Measurements from ENCODE around the gene HOXB2. TPM values are rescaled to one million over a fixed set of nuclear protein-coding genes. Genes with fewer than 3 reads are reported as not detected.
"Not testable (repeated sequence)": the region's sequence is repeated elsewhere in the genome, so short reads cannot be mapped to it uniquely, and the experiment has no call there.

Gene HOXB2
- total and polyA plus RNA-seq, 8 donors = 0.39 to 5.1 (median 1.8) TPM

- no peak for FAIRE-seq
- no peak for ATAC-seq
- 73 to 81% methylated on average over 7 of the region's 7 CpGs for WGBS, 2 donors
- Histone ChIP-seq H3K27ac (no peak overlapping the region), H3K9me3 (no peaks in the 10 kb centered on the region), H3K36me3 (no peaks in the 10 kb centered on the region), H3K27me3 (peaks cover 0 to 27% (median 3%) of the 10 kb centered on the region in 4 donors), H3K4me3 (no peak overlapping the region), H3K4me1 (peaks cover 0 to 3% (median 0%) of the 10 kb centered on the region in 3 donors)
- TF ChIP-seq CTCF (IDR thresholded peaks at IDR 0.05) = no peak
- intact Hi-C loops (cut with DNase I) = no loop called here
- no peak for DNase-seq
Measured at GRCh38 chr17:48510761-48511604, 33.9 kb downstream of the HOXB2 start.

- H3K27me3 ChIP-seq = peaks cover 0 to 27% (median 3%) of the 10 kb centered on the region in 4 donors
- intact Hi-C loops (cut with DNase I) = no loop called here
- H3K4me3 ChIP-seq = no peak overlapping the region
- peaks cover 0 to 3% (median 0%) of the 10 kb centered on the region in 3 donors for H3K4me1 ChIP-seq
- WGBS, 2 donors = 86 to 97% methylated on average over 2 of the region's 2 CpGs
- H3K9me3 ChIP-seq = no peaks in the 10 kb centered on the region
- no peaks in the 10 kb centered on the region for H3K36me3 ChIP-seq
- no peak overlapping the region for H3K27ac ChIP-seq
- no peak for ATAC-seq
- DNase-seq = no peak
- TF ChIP-seq CTCF (IDR thresholded peaks at IDR 0.05) = no peak
- no peak for FAIRE-seq
Measured at GRCh38 chr17:48510381-48510760, 34.5 kb downstream of the HOXB2 start.

GRCh38 chr17:48509708-48510107, 35.2 kb downstream of the HOXB2 start:
- ATAC-seq; FAIRE-seq; DNase-seq; H3K4me3 ChIP-seq; H3K36me3 ChIP-seq; H3K9me3 ChIP-seq; H3K4me1 ChIP-seq; intact Hi-C loops (cut with DNase I); H3K27ac ChIP-seq: not testable (repeated sequence)
- 85 to 94% methylated on average over 7 of the region's 7 CpGs for WGBS, 2 donors
- peaks cover 0 to 24% (median 3%) of the 10 kb centered on the region in 4 donors for H3K27me3 ChIP-seq

GRCh38 chr17:48506246-48506645, 38.7 kb downstream of the HOXB2 start:
- Histone ChIP-seq H3K27ac (no peak overlapping the region), H3K9me3 (no peaks in the 10 kb centered on the region), H3K36me3 (no peaks in the 10 kb centered on the region), H3K27me3 (peaks cover 0 to 17% (median 0%) of the 10 kb centered on the region in 4 donors), H3K4me3 (no peak overlapping the region), H3K4me1 (no peaks in the 10 kb centered on the region)
- ATAC-seq (no peak), DNase-seq (no peak), FAIRE-seq (no peak)
- WGBS, 2 donors = 60 to 65% methylated on average over 5 of the region's 5 CpGs
- TF ChIP-seq CTCF (IDR thresholded peaks at IDR 0.05) = no peak
- intact Hi-C loops (cut with DNase I) = no loop called here

GRCh38 chr17:48505788-48506187, 39.1 kb downstream of the HOXB2 start:
- 35 to 52% methylated on average over 1 of the region's 1 CpG for WGBS, 2 donors

More at GRCh38 chr17:48505788-48506187, 39.1 kb downstream of the HOXB2 start:
- intact Hi-C loops (cut with DNase I) = no loop called here
- H3K9me3 ChIP-seq = no peaks in the 10 kb centered on the region
- no peak overlapping the region for H3K4me3 ChIP-seq
- no peak overlapping the region for H3K27ac ChIP-seq
- ATAC-seq (peak in 3 of 4 donors; percentile 57 to 84 (median 67)), DNase-seq (no peak), FAIRE-seq (no peak)
- peaks cover 0 to 13% (median 0%) of the 10 kb centered on the region in 4 donors for H3K27me3 ChIP-seq
- no peaks in the 10 kb centered on the region for H3K36me3 ChIP-seq
- TF ChIP-seq CTCF (IDR thresholded peaks at IDR 0.05) = no peak
- no peaks in the 10 kb centered on the region for H3K4me1 ChIP-seq
